HepG2 (cell line): Measurements from ENCODE around the gene MAP3K14. TPM values are rescaled to one million over a fixed set of nuclear protein-coding genes. Genes with fewer than 3 reads are reported as not detected.

ENCODE experiments used
- ATF7-NPFF ChIP-seq: sonication (generic); formaldehyde crosslinking; IDR thresholded peaks from 2 replicates; pipeline ENCODE4 v1.8.1; 2023; ENCODE audit warnings: mild to moderate bottlenecking, low read depth, missing genetic modification reagents, moderate library complexity
- CENPT ChIP-seq: sonication (generic); formaldehyde crosslinking; IDR thresholded peaks from 2 replicates; pipeline ENCODE4 v1.8.0; 2022; ENCODE audit warnings: low read depth, mild to moderate bottlenecking, moderate library complexity, missing genetic modification reagents
- CREB1 ChIP-seq, 2 experiments: fragments of 450-650 bp in 1 of 2; IDR thresholded peaks; 2 replicates each; pipeline ENCODE4 v1.6.1; 2016 to 2017; ENCODE audit warnings: control low read depth in 1 of 2, mild to moderate bottlenecking in 1 of 2, missing compliant biosample characterization in 1 of 2, missing genetic modification characterization in 1 of 2
- CREBL2 ChIP-seq: sonication (generic); formaldehyde crosslinking; IDR thresholded peaks from 2 replicates; pipeline ENCODE4 v1.8.1; 2023; ENCODE audit warnings: missing genetic modification reagents, mild to moderate bottlenecking, borderline replicate concordance
- GZF1 ChIP-seq: sonication (generic); formaldehyde crosslinking; IDR thresholded peaks from 2 replicates; pipeline ENCODE4 v1.5.1; 2020; ENCODE audit warnings: mild to moderate bottlenecking, missing genetic modification reagents
- ISL2 ChIP-seq: sonication (generic); formaldehyde crosslinking; IDR thresholded peaks from 2 replicates; pipeline ENCODE4 v1.5.0; 2020; ENCODE audit warnings: missing genetic modification reagents
- THAP11 ChIP-seq: IDR thresholded peaks from 2 replicates; pipeline ENCODE4 v1.6.1; 2016; ENCODE audit warnings: missing biosample characterization, missing genetic modification reagents
- ZBTB4 ChIP-seq: sonication (generic); formaldehyde crosslinking; IDR thresholded peaks from 2 replicates; pipeline ENCODE4 v1.4.0; 2020; ENCODE audit warnings: missing genetic modification reagents, mild to moderate bottlenecking, borderline replicate concordance
- ZBTB40 ChIP-seq, 2 experiments: fragments of 450-650 bp in 1 of 2; sonication (generic) in 1 of 2; formaldehyde crosslinking in 1 of 2; IDR thresholded peaks; 2 replicates each; pipeline versions ENCODE4 v1.6.1 to v1.8.0; 2016 to 2022; ENCODE audit warnings: antibody characterized with exemption in 1 of 2, mild to moderate bottlenecking in 1 of 2, missing genetic modification reagents in 1 of 2
- ZNF484 ChIP-seq: sonication (generic); formaldehyde crosslinking; IDR thresholded peaks from 2 replicates; pipeline ENCODE4 v1.5.1; 2020; ENCODE audit warnings: mild to moderate bottlenecking, low read depth, missing genetic modification reagents, borderline replicate concordance
- ZNF543 ChIP-seq: sonication (generic); formaldehyde crosslinking; IDR thresholded peaks from 2 replicates; pipeline ENCODE4 v1.4.0; 2020; ENCODE audit warnings: mild to moderate bottlenecking, missing genetic modification reagents
- ZNF710 ChIP-seq: sonication (generic); formaldehyde crosslinking; IDR thresholded peaks from 2 replicates; pipeline ENCODE4 v1.5.0; 2020; ENCODE audit warnings: mild to moderate bottlenecking, missing genetic modification reagents, borderline replicate concordance
- ZNF792 ChIP-seq: IDR thresholded peaks from 2 replicates; pipeline ENCODE4 v1.6.1; 2016
- polyA plus RNA-seq, 8 experiments: library from polyadenylated mRNA; depleted of rRNA in 3 of 8; stranded (reverse) in 7 of 8; unstranded in 1 of 8; fragments of >200 nt; fragmentation: Illumina TruSeq in 4 of 8; extraction: Trizol in 4 of 8; gene quantifications; 2 replicates each; pipeline versions ENCODE4 v1.2.1 to v1.2.3, GENCODE V29; 2011 to 2016; ENCODE audit warnings: low read depth in 4 of 8, missing spikeins in 1 of 8, mixed read lengths in 1 of 8; ENCODE audit not compliant: insufficient read depth in 1 of 8
- total RNA-seq, 5 experiments: library from RNA; depleted of rRNA; stranded (reverse); fragments of >200 nt; fragmentation: Illumina TruSeq; extraction: Trizol; gene quantifications; 2 replicates each; pipeline ENCODE4 v1.2.3, GENCODE V29; 2016; ENCODE audit warnings: low read depth in 1 of 5

MAP3K14 gene
- total and polyA plus RNA-seq, 2 of the 13 experiments (the other 11 are each of a cell fraction or from before 2014, with no cell fraction given): 2.6 TPM

GRCh38 chr17:45247429-45248131, 69.2 kb downstream of the MAP3K14 start (continued):
- TF ChIP-seq ZBTB40 (IDR thresholded peaks at IDR 0.05) (no peak), ZBTB40 (CRISPR knock-in tag; IDR thresholded peaks at IDR 0.05) (no peak), GZF1 (no peak; the same call in 1 of the 2 replicates), CREBL2 (CRISPR knock-in tag) (0 out of 2 replicates have a peak, but pooled peaks have one; percentile 19), ZNF792 (CRISPR knock-in tag) (peak; percentile 56; the same call in 1 of the 2 replicates), THAP11 (CRISPR knock-in tag) (peak; percentile 57; the same call in 1 of the 2 replicates), ATF7-NPFF (CRISPR knock-in tag) (0 out of 2 replicates have a peak, but pooled peaks have one; percentile 45), ZNF543 (CRISPR knock-in tag) (peak; percentile 57; the same call in 1 of the 2 replicates), ZNF484 (CRISPR knock-in tag) (no peak), ZNF710 (CRISPR knock-in tag) (no peak), CENPT (no peak), ISL2 (CRISPR knock-in tag) (0 out of 2 replicates have a peak, but pooled peaks have one; percentile 34), ZBTB4 (CRISPR knock-in tag) (no peak), CREB1 (IDR thresholded peaks at IDR 0.05) (peak; percentile 81), CREB1 (CRISPR knock-in tag; IDR thresholded peaks at IDR 0.05) (peak; percentile 78)
